GM12878 (cell line): ENCODE results near the gene MYT1.

ENCODE experiments used
- GABPA ChIP-seq: IDR thresholded peaks from 2 replicates; pipeline ENCODE4 v1.6.1; 2014; ENCODE audit warnings: antibody characterized with exemption, low read depth, mild to moderate bottlenecking, inconsistent platforms
- JUNB ChIP-seq: IDR thresholded peaks from 2 replicates; pipeline ENCODE4 v1.6.1; 2016; ENCODE audit warnings: antibody characterized with exemption, mild to moderate bottlenecking
- TF ChIP-seq, protein P1 (sequence below): fragments of 450-650 bp; IDR thresholded peaks from 2 replicates; pipeline ENCODE4 v1.6.1; 2017; ENCODE audit warnings: mild to moderate bottlenecking

GRCh38 chr20:64269604-64270411 lies 105.6 kb downstream of the MYT1 start:
- TF ChIP-seq JUNB, result no peak
- TF ChIP-seq GABPA, result no peak
- TF ChIP-seq, protein P1, sequence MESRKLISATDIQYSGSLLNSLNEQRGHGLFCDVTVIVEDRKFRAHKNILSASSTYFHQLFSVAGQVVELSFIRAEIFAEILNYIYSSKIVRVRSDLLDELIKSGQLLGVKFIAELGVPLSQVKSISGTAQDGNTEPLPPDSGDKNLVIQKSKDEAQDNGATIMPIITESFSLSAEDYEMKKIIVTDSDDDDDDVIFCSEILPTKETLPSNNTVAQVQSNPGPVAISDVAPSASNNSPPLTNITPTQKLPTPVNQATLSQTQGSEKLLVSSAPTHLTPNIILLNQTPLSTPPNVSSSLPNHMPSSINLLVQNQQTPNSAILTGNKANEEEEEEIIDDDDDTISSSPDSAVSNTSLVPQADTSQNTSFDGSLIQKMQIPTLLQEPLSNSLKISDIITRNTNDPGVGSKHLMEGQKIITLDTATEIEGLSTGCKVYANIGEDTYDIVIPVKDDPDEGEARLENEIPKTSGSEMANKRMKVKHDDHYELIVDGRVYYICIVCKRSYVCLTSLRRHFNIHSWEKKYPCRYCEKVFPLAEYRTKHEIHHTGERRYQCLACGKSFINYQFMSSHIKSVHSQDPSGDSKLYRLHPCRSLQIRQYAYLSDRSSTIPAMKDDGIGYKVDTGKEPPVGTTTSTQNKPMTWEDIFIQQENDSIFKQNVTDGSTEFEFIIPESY, result no peak
